ENCODE measurements around the gene NTPCR. TPM values are rescaled to one million over a fixed set of nuclear protein-coding genes. Genes with fewer than 3 reads are reported as not detected.

Gene NTPCR
- total and polyA plus RNA-seq, 7 donors: 34.8 to 75.1 (median 65.0) TPM

DNA sequence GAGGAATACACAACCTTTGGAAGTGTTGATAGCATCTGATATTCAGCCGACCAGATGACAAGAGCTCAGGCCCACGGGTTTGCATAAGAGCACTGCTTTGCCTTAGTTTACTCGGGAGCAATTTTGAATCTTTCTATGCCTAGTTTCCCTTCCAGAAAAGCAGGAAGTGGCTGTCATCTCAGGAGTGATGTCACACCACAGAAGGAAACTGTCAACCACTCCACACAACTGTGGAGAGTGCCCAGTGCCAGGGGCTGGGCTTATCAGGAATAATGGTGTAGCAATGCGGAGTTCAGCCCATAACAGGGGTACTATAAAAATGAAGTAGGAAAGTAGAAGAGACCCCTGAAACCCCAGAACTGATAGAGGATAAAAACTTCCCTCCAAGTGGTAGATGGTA is 28.4 kb downstream of the NTPCR start:
- DNase-seq: no peak
- no peak overlapping the region for H3K27ac ChIP-seq
- TF ChIP-seq, protein P1, sequence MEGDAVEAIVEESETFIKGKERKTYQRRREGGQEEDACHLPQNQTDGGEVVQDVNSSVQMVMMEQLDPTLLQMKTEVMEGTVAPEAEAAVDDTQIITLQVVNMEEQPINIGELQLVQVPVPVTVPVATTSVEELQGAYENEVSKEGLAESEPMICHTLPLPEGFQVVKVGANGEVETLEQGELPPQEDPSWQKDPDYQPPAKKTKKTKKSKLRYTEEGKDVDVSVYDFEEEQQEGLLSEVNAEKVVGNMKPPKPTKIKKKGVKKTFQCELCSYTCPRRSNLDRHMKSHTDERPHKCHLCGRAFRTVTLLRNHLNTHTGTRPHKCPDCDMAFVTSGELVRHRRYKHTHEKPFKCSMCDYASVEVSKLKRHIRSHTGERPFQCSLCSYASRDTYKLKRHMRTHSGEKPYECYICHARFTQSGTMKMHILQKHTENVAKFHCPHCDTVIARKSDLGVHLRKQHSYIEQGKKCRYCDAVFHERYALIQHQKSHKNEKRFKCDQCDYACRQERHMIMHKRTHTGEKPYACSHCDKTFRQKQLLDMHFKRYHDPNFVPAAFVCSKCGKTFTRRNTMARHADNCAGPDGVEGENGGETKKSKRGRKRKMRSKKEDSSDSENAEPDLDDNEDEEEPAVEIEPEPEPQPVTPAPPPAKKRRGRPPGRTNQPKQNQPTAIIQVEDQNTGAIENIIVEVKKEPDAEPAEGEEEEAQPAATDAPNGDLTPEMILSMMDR (IDR thresholded peaks at IDR 0.05): no peak
- no peaks in the 10 kb centered on the region for H3K27me3 ChIP-seq (ENCODE audit: insufficient read depth in 3 of 3, low read length in 2 of 3)
- H3K36me3 ChIP-seq (ENCODE audit: insufficient read depth in 1 of 2, low read depth in 1 of 2): peaks cover 0 to 56% of the 10 kb centered on the region in 2 donors
- intact Hi-C loops (cut with DNase I): no loop called here
- no peak for ATAC-seq
- H3K9me3 ChIP-seq: peaks cover 3% of the 10 kb centered on the region
- WGBS, 3 donors: 79 to 82% (median 80%) methylated on average over 4 of the region's 4 CpGs
- H3K4me3 ChIP-seq: no peak overlapping the region
- peaks cover 12% of the 10 kb centered on the region for H3K4me1 ChIP-seq

DNA sequence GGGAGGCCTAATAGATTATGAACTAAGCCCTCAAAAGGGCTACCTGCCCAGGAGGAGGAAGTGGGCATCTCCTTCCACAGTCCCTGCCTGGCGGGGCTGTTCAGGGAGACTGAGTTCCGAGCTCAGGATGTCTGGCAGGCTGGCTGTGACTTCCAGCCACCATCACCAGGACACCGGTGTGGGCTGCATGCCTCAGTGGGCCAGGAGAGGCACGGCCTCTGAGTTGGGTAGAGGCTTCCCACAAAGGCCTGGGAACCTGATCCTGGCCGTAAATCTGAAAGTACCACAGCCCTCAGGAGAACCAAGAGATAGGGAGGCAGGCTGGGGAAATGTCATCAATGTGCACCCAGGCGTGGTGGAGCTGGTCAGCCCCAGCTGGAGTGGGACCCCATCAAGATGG is 29.1 kb downstream of the NTPCR start:
- intact Hi-C loops (cut with DNase I): no loop called here
- ATAC-seq (no peak), DNase-seq (no peak)
- Histone ChIP-seq H3K27me3 (ENCODE audit: insufficient read depth in 3 of 3, low read length in 2 of 3) (no peaks in the 10 kb centered on the region), H3K4me3 (no peak overlapping the region), H3K9me3 (no peaks in the 10 kb centered on the region), H3K27ac (no peak overlapping the region), H3K36me3 (ENCODE audit: insufficient read depth in 1 of 2, low read depth in 1 of 2) (peaks cover 0 to 54% of the 10 kb centered on the region in 2 donors), H3K4me1 (peaks cover 12% of the 10 kb centered on the region)
- 89 to 97% (median 94%) methylated on average over 6 of the region's 6 CpGs for WGBS, 3 donors
- TF ChIP-seq, protein P1 (IDR thresholded peaks at IDR 0.05): no peak

DNA sequence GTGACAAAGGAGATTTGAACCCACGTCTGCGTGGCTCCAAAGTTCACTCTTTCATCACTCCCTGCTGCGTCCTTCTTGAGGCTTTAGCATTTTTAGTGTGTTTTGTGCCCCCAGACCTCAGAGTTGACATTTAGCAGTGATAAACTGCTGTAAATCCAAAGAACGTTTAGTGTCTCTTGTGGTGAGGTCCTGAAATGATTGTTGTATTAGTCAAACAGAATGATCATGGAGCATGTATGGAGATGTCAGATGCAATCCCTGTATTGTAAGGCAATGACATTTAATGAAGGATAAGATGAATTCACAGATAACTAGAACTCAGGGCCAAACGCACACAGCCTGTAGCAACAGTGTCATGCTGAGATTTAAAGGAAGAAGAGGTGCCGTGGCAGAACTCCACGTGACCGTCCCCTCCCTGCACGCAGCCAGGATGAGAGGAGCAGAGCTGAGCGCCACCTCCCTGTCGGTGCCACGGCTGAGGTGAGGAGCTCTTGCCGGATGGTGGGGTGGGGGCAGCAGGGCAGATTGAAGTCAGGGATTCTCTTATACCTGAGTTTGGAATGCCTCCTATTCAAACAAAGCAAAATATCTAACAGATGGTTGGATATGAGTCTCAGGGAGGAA is 30.1 kb downstream of the NTPCR start:
- H3K27ac ChIP-seq: no peak overlapping the region
- peaks cover 0 to 49% of the 10 kb centered on the region in 2 donors for H3K36me3 ChIP-seq (ENCODE audit: insufficient read depth in 1 of 2, low read depth in 1 of 2)
- ATAC-seq: no peak
- no peaks in the 10 kb centered on the region for H3K9me3 ChIP-seq
- TF ChIP-seq, protein P1 (IDR thresholded peaks at IDR 0.05): no peak
- H3K4me3 ChIP-seq: no peak overlapping the region
- 82 to 85% (median 85%) methylated on average over 13 of the region's 13 CpGs for WGBS, 3 donors
- intact Hi-C loops (cut with DNase I): no loop called here
- H3K27me3 ChIP-seq (ENCODE audit: insufficient read depth in 3 of 3, low read length in 2 of 3): no peaks in the 10 kb centered on the region
- peaks cover 12% of the 10 kb centered on the region for H3K4me1 ChIP-seq
- DNase-seq: no peak

DNA sequence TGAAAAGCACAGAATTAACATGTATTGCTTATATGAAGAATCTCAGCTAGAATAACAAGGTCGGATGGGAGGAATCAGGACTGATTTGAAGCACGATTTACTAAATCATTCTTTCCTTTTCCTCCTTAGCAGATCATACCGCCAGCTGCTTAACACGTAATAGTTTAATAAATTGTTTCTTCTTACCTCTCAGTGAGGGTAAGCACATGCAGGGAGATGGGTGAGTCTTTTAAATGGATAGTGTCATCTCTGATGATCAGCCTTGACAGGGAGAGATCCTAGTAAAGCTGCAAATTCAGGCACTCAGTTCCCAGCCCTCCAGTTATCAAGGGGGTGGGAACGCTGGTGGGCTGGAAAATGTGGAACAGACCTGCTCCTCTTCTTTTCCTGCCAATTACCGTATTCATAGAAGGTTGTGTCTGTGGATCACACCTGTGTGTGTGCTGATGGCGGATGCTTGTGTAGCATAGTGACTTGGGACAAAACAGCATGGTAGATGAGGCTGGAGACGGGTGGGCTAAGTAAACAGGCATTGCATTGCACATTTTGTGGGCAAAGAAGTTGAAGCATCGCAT is 30.7 kb downstream of the NTPCR start:
- H3K36me3 ChIP-seq (ENCODE audit: insufficient read depth in 1 of 2, low read depth in 1 of 2): peaks cover 0 to 43% of the 10 kb centered on the region in 2 donors
- TF ChIP-seq, protein P1 (IDR thresholded peaks at IDR 0.05): no peak
- intact Hi-C loops (cut with DNase I): no loop called here
- no peaks in the 10 kb centered on the region for H3K9me3 ChIP-seq
- WGBS, 3 donors: 87 to 91% (median 90%) methylated on average over 9 of the region's 9 CpGs
- no peaks in the 10 kb centered on the region for H3K27me3 ChIP-seq (ENCODE audit: insufficient read depth in 3 of 3, low read length in 2 of 3)
- H3K4me3 ChIP-seq: no peak overlapping the region
- DNase-seq (no peak), ATAC-seq (no peak)
- H3K4me1 ChIP-seq: peaks cover 12% of the 10 kb centered on the region
- no peak overlapping the region for H3K27ac ChIP-seq
